PC-9 (cell line): Measurements from ENCODE around the gene PSMA7. TPM values are rescaled to one million over a fixed set of nuclear protein-coding genes. Genes with fewer than 3 reads are reported as not detected.

Source experiments
- BruUV-seq: library from RNA; stranded (reverse); fragments of 400-500 nt; replicated peaks from 2 replicates; lab custom pipeline; 2021; lab: Mats Ljungman, UMichigan
- CTCF ChIA-PET: fragments of 300-600 bp; sonication (Branson Sonifier 250); formaldehyde crosslinking; loops from one replicate; lab custom pipeline; 2022; ENCODE audit warnings: antibody characterized with exemption; lab: Charles Lee
- POLR2A ChIA-PET: fragments of 300-600 bp; sonication (Branson Sonifier 250); formaldehyde crosslinking; loops from one replicate; lab custom pipeline; 2022; ENCODE audit warnings: antibody characterized with exemption; ENCODE audit not compliant: unreplicated experiment; lab: Charles Lee
- DNase-seq, 2 experiments: peaks; one replicate each; pipeline versions ENCODE4 v3.0.0 to v3.0.0-alpha.2; 2015 to 2022; ENCODE audit warnings: mixed read lengths in 1 of 2
- H2AFZ ChIP-seq: fragments of 200-600 bp; sonication (generic); 2 replicates; pipeline ENCODE4 v1.8.1; 2017; ENCODE audit warnings: antibody characterized with exemption
- H3F3A ChIP-seq: fragments of 200-600 bp; sonication (generic); 2 replicates; pipeline ENCODE4 v1.8.1; 2017; ENCODE audit warnings: antibody characterized with exemption, mild to moderate bottlenecking, low read depth; ENCODE audit not compliant: insufficient read depth
- H3K27ac ChIP-seq: fragments of 200-600 bp; sonication (generic); 2 replicates; pipeline ENCODE4 v1.6.1; 2016; ENCODE audit warnings: mixed run types
- H3K27me3 ChIP-seq: fragments of 200-600 bp; sonication (generic); 2 replicates; pipeline ENCODE4 v1.6.1; 2016; ENCODE audit warnings: low read depth, mixed run types; ENCODE audit not compliant: insufficient read depth
- H3K36me3 ChIP-seq: fragments of 200-600 bp; sonication (generic); 2 replicates; pipeline ENCODE4 v1.6.1; 2016; ENCODE audit warnings: low read depth, mixed run types
- H3K4me1 ChIP-seq: fragments of 200-600 bp; sonication (generic); replicated peaks from 2 replicates; pipeline ENCODE4 v1.6.1; 2016; ENCODE audit warnings: mixed run types; ENCODE audit not compliant: insufficient read depth
- H3K4me2 ChIP-seq: fragments of 200-600 bp; sonication (generic); 2 replicates; pipeline ENCODE4 v1.6.1; 2017; ENCODE audit warnings: mixed run types
- H3K4me3 ChIP-seq: fragments of 200-600 bp; sonication (generic); 2 replicates; pipeline ENCODE4 v1.6.1; 2016; ENCODE audit warnings: mixed run types
- H3K79me2 ChIP-seq: fragments of 200-600 bp; sonication (generic); 2 replicates; pipeline ENCODE4 v1.6.1; 2017; ENCODE audit warnings: low read depth, mixed run types
- H3K9me2 ChIP-seq: fragments of 200-600 bp; sonication (generic); 2 replicates; pipeline ENCODE4 v1.8.1; 2017; ENCODE audit warnings: mild to moderate bottlenecking; ENCODE audit not compliant: insufficient read depth
- H3K9me3 ChIP-seq: fragments of 200-600 bp; sonication (generic); 2 replicates; pipeline ENCODE4 v1.8.1; 2016; ENCODE audit warnings: low read depth; ENCODE audit not compliant: insufficient read depth
- H4K20me1 ChIP-seq: fragments of 200-600 bp; sonication (generic); 2 replicates; pipeline ENCODE4 v1.8.1; 2017; ENCODE audit not compliant: insufficient read depth
- CTCF ChIP-seq: fragments of 200-600 bp; sonication (generic); conservative IDR thresholded peaks from 2 replicates; pipeline ENCODE4 v1.6.1; 2017; ENCODE audit warnings: mixed run types, antibody characterized with exemption, mild to moderate bottlenecking, moderate library complexity
- EZH2 ChIP-seq: fragments of 200-600 bp; sonication (generic); IDR thresholded peaks from 2 replicates; pipeline ENCODE4 v1.8.0; 2017; ENCODE audit warnings: antibody characterized with exemption, low read depth
- intact Hi-C: fragments of 100-400 bp; cut with micrococcal nuclease; formaldehyde crosslinking; loops from one replicate; pipeline ENCODE4 v1.10.0; 2022; ENCODE audit not compliant: unreplicated experiment
- total RNA-seq: library from RNA; stranded (reverse); gene quantifications from 2 replicates; pipeline ENCODE4 v1.2.3, GENCODE V29; 2021

The PSMA7 gene
- total RNA-seq, 1 experiment from 2014 or later: 391 TPM

GRCh38 chr20:62119591-62120364 is 23.4 kb downstream of the PSMA7 start:
- Histone ChIP-seq H3K4me3 (no peak overlapping the region), H3K36me3 (no peaks in the 10 kb centered on the region), H3K4me2 (no peak overlapping the region), H3K27ac (no peak overlapping the region), H3K4me1 (peaks cover 15% of the 10 kb centered on the region), H4K20me1 (peaks cover 17% of the 10 kb centered on the region), H3K27me3 (peaks cover 48% of the 10 kb centered on the region), H3K79me2 (peaks cover 18% of the 10 kb centered on the region), H3K9me2 (no peaks in the 10 kb centered on the region), H3F3A (peaks cover 17% of the 10 kb centered on the region), H2AFZ (no peak overlapping the region), H3K9me3 (no peaks in the 10 kb centered on the region)
- intact Hi-C loops: loop anchor here (2.0 to 5.0 kb wide), 2 partner anchors 33 to 107 kb away; no protein-coding TSS in a partner anchor
- CTCF ChIA-PET: no interaction called here
- no TSS peak for BruUV-seq
- POLR2A ChIA-PET: no interaction called here
- TF ChIP-seq CTCF (no peak), EZH2 (no peak)
- no peak for DNase-seq

GRCh38 chr20:62119115-62119514 is 24.1 kb downstream of the PSMA7 start:
- CTCF ChIA-PET: no interaction called here
- H3K27ac ChIP-seq: no peak overlapping the region
- H3K27me3 ChIP-seq: peaks cover 55% of the 10 kb centered on the region
- no peak for TF ChIP-seq CTCF
- TF ChIP-seq EZH2: no peak
- no peaks in the 10 kb centered on the region for H3K9me3 ChIP-seq
- peaks cover 11% of the 10 kb centered on the region for H4K20me1 ChIP-seq
- H3K9me2 ChIP-seq: no peaks in the 10 kb centered on the region
- intact Hi-C loops: no loop called here
- H3F3A ChIP-seq: peaks cover 17% of the 10 kb centered on the region
- no TSS peak for BruUV-seq
- no peak for DNase-seq
- no peak overlapping the region for H3K4me3 ChIP-seq
- H3K4me2 ChIP-seq: no peak overlapping the region
- H2AFZ ChIP-seq: no peak overlapping the region
- peaks cover 12% of the 10 kb centered on the region for H3K79me2 ChIP-seq
- H3K4me1 ChIP-seq: peaks cover 10% of the 10 kb centered on the region
- POLR2A ChIA-PET: no interaction called here
- H3K36me3 ChIP-seq: no peaks in the 10 kb centered on the region

DNA sequence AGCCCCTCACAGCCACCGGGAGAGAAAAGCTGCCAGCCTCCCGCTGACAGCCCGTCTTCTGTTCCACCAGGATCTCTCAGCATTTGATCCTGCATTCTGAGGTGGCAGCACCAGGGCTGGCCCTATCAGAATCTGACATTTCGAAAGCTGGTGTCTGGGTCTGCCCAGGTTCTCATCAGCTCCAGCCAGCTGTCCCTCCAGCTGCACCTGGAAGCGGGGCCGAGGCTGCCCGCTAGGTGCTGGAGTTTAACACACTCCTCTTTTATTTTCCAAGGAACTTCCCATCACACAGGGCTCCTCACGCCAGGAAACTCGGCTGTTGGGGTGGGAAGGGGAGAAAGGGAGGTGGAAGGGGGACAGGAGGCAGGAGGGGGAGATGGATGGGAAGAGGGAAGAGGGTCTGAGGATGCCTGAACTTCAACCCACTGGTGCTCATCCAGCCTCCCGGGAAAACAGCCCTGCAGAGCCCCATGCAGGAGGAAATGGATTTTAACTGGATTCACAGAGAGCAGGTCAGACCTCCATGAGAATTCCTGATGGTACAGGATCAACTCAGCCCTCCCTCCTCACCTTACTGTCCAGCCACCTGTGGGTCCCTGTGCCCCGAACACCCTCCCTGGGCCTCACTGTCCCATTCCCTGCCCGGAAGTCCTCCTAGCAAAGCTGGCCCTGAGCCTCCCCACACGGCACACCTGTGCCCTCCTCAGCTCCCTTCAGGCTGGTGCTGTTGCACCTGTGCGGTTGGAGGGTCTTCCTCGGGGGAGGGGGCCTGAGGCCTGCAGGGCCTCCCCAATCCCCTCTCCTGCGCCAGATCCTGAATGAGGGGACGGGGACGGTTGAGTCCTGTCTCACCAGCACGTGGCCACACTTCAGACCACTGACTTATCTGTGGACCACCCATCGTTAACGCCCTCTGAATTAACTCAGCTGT is 24.8 kb downstream of the PSMA7 start:
- BruUV-seq: no TSS peak
- Histone ChIP-seq H3K36me3 (no peaks in the 10 kb centered on the region), H4K20me1 (peaks cover 3% of the 10 kb centered on the region), H3K27me3 (peaks cover 62% of the 10 kb centered on the region), H3K9me2 (no peaks in the 10 kb centered on the region), H3K4me1 (peaks cover 3% of the 10 kb centered on the region), H3K9me3 (no peaks in the 10 kb centered on the region), H3K27ac (no peak overlapping the region), H3K4me3 (no peak overlapping the region), H3K4me2 (no peak overlapping the region), H3F3A (peaks cover 17% of the 10 kb centered on the region), H3K79me2 (peaks cover 4% of the 10 kb centered on the region), H2AFZ (no peak overlapping the region)
- POLR2A ChIA-PET: interaction anchor here (1.0 kb wide), 1 partner anchor 29 kb away, joined by 5 read pairs; no protein-coding TSS in a partner anchor
- CTCF ChIA-PET: no interaction called here
- DNase-seq: no peak
- intact Hi-C loops: no loop called here
- TF ChIP-seq CTCF: no peak
